Mesenchymal stem cell (in vitro differentiated cells and primary cell): Measurements from ENCODE around the gene FIS1.

ENCODE experiments used
- DNase-seq: peaks from one replicate; pipeline ENCODE4 v3.0.0-alpha.2; 2013
- H2AFZ ChIP-seq: one replicate; pipeline ENCODE4 v1.6.1; 2013; ENCODE audit warnings: low read depth, mild to moderate bottlenecking, control low read depth, inconsistent platforms, low read length, moderate library complexity
- H2AK5ac ChIP-seq: 2 replicates; pipeline ENCODE4 v1.6.1; 2013; ENCODE audit warnings: low read length, moderate library complexity, mild to moderate bottlenecking, inconsistent platforms; ENCODE audit not compliant: severe bottlenecking
- H2BK120ac ChIP-seq: one replicate; pipeline ENCODE4 v1.6.1; 2013; ENCODE audit warnings: low read depth, mild to moderate bottlenecking, inconsistent platforms, low read length, moderate library complexity
- H2BK12ac ChIP-seq, 2 experiments: one replicate each; pipeline ENCODE4 v1.6.1; 2013; ENCODE audit warnings: inconsistent platforms in 2 of 2, low read length in 2 of 2, mild to moderate bottlenecking in 2 of 2, moderate library complexity in 2 of 2, control low read depth in 1 of 2
- H2BK15ac ChIP-seq: one replicate; pipeline ENCODE4 v1.6.1; 2013; ENCODE audit warnings: mild to moderate bottlenecking, low read depth, inconsistent platforms; ENCODE audit not compliant: poor library complexity, severe bottlenecking
- H2BK5ac ChIP-seq: 2 replicates; pipeline ENCODE4 v1.6.1; 2013; ENCODE audit warnings: low read depth, mild to moderate bottlenecking, low read length, control low read depth, inconsistent platforms; ENCODE audit not compliant: poor library complexity, severe bottlenecking
- H3K14ac ChIP-seq, 2 experiments: one replicate each; pipeline ENCODE4 v1.6.1; 2013; ENCODE audit warnings: inconsistent platforms in 2 of 2, low read length in 2 of 2, control low read depth in 1 of 2, mild to moderate bottlenecking in 1 of 2, moderate library complexity in 1 of 2
- H3K18ac ChIP-seq, 2 experiments: one replicate each; pipeline ENCODE4 v1.6.1; 2013; ENCODE audit warnings: inconsistent platforms in 2 of 2, low read length in 2 of 2, control low read depth in 1 of 2, low read depth in 1 of 2, mild to moderate bottlenecking in 1 of 2
- H3K23ac ChIP-seq, 2 experiments: one replicate each; pipeline ENCODE4 v1.6.1; 2013; ENCODE audit warnings: inconsistent platforms in 2 of 2, low read length in 2 of 2, mild to moderate bottlenecking in 2 of 2, moderate library complexity in 2 of 2, control low read depth in 1 of 2
- H3K27ac ChIP-seq: 2 replicates; pipeline ENCODE4 v1.5.1; 2013; ENCODE audit warnings: mild to moderate bottlenecking, moderate library complexity, low read length, control low read depth, inconsistent platforms; ENCODE audit not compliant: poor library complexity, severe bottlenecking
- H3K27me3 ChIP-seq, 2 experiments: 2 replicates each; pipeline versions ENCODE4 v1.6.1 to v1.7.0; 2013; ENCODE audit warnings: low read length in 2 of 2, mild to moderate bottlenecking in 2 of 2, moderate library complexity in 2 of 2, control low read depth in 1 of 2, inconsistent platforms in 1 of 2; ENCODE audit not compliant: control insufficient read depth in 1 of 2, insufficient read depth in 1 of 2
- H3K36me3 ChIP-seq, 2 experiments: 2 replicates each; pipeline versions ENCODE4 v1.6.1 to v1.7.0; 2013; ENCODE audit warnings: low read length in 2 of 2, control low read depth in 1 of 2, inconsistent platforms in 1 of 2, low read depth in 1 of 2, mild to moderate bottlenecking in 1 of 2; ENCODE audit not compliant: insufficient read depth in 2 of 2, control insufficient read depth in 1 of 2
- H3K4ac ChIP-seq, 2 experiments: one replicate each; pipeline ENCODE4 v1.6.1; 2013; ENCODE audit warnings: inconsistent platforms in 2 of 2, low read length in 2 of 2, mild to moderate bottlenecking in 2 of 2, moderate library complexity in 2 of 2, control low read depth in 1 of 2, low read depth in 1 of 2
- H3K4me1 ChIP-seq: 2 replicates; pipeline ENCODE4 v1.6.1; 2013; ENCODE audit warnings: low read depth, low read length, control low read depth; ENCODE audit not compliant: control insufficient read depth, insufficient read depth
- H3K4me2 ChIP-seq: 2 replicates; pipeline ENCODE4 v1.6.1; 2013; ENCODE audit warnings: low read length, mild to moderate bottlenecking, inconsistent platforms; ENCODE audit not compliant: poor library complexity, severe bottlenecking
- H3K4me3 ChIP-seq, 2 experiments: 2 replicates each; pipeline versions ENCODE4 v1.5.1 to v1.7.0; 2013; ENCODE audit warnings: low read length in 2 of 2, mild to moderate bottlenecking in 2 of 2, control low read depth in 1 of 2, low read depth in 1 of 2; ENCODE audit not compliant: insufficient read depth in 1 of 2
- H3K79me1 ChIP-seq: replicated peaks from 2 replicates; pipeline ENCODE4 v1.6.1; 2013; ENCODE audit warnings: mild to moderate bottlenecking, control low read depth, low read length, inconsistent platforms; ENCODE audit not compliant: poor library complexity, severe bottlenecking
- H3K9ac ChIP-seq: 2 replicates; pipeline ENCODE4 v1.7.0; 2013; ENCODE audit warnings: mild to moderate bottlenecking, low read length, moderate library complexity
- H3K9me3 ChIP-seq: 2 replicates; pipeline ENCODE4 v1.7.0; 2013; ENCODE audit warnings: mild to moderate bottlenecking, low read length; ENCODE audit not compliant: control insufficient read depth
- H4K8ac ChIP-seq: one replicate; pipeline ENCODE4 v1.6.1; 2013; ENCODE audit warnings: inconsistent platforms, mild to moderate bottlenecking, low read length, moderate library complexity
- H4K91ac ChIP-seq: one replicate; pipeline ENCODE4 v1.6.1; 2013; ENCODE audit warnings: mild to moderate bottlenecking, low read length, inconsistent platforms
- WGBS: methylation state at CpG from one replicate; pipeline ENCODE4 v1.1.7; 2013; ENCODE audit warnings: mixed read lengths; 5-methylcytosine and 5-hydroxymethylcytosine counted together

The FIS1 gene

DNA sequence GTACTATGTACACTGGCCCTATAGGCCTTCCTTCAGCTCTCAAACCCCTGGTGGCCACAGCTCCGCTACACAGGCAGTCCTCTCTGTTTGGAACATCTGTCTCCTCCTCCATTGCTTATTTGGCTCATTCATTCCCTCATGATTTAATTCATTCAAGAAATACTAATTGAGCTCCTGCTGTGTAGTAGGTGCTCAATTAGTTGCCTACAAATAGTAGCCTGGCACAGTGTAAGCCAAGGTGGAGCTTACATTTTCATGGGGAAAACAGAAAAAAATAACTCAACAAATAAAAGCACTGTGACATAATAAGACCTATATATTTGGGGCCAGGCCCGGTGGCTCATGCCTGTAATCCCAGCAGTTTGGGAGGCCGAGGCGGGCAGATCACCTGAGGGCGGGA, 3.4 kb upstream of the FIS1 start:
- Histone ChIP-seq H3K27me3 (no peaks in the 10 kb centered on the region), H2AFZ (no peak overlapping the region), H3K4ac (no peak overlapping the region), H3K4me1 (peaks cover 22% of the 10 kb centered on the region), H2BK120ac (no peak overlapping the region), H3K36me3 (peaks cover 22 to 28% of the 10 kb centered on the region in 2 experiments), H3K79me1 (peaks cover 7% of the 10 kb centered on the region), H2BK12ac (no peak overlapping the region), H3K4me2 (no peak overlapping the region), H4K8ac (no peak overlapping the region), H3K23ac (no peak overlapping the region), H3K9me3 (no peaks in the 10 kb centered on the region), H4K91ac (no peak overlapping the region), H2BK15ac (no peak overlapping the region), H2BK5ac (no peak overlapping the region), H3K18ac (no peak overlapping the region), H3K14ac (no peak overlapping the region), H3K27ac (no peak overlapping the region), H2AK5ac (no peak overlapping the region), H3K4me3 (no peak overlapping the region), H3K9ac (no peak overlapping the region)
- DNase-seq: no peak
- 100% methylated on average over 5 of the region's 5 CpGs for WGBS

DNA sequence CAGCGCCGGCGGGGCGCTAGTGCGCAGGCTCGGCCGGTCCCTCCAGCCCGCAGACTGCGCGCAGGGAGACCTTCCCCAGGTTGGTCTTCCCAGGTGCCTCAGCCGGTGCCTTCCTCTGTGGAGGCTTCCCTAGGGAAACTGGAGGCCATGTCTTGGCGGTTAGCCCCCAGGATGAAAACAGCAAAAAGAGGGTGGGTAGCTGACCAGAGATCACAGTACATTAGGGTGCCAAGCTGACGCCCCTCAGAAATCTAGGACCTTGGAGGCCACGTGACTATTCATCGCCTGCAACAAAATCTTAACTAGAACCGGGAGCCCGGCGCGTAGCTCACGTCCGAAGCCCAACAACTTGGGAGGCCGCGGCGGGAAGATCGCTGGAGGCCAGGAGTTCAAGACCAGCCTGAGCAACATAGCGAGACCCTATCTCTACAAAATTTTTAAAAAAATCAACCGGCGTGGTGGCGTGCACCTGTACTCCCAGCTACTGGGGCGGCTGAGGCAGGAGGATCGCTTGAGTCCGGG, 327 bp upstream of the FIS1 start:
- Histone ChIP-seq H2AFZ (peak overlapping the region; percentile 67), H2AK5ac (no peak overlapping the region), H3K18ac (peak overlapping the region; percentile 40 to 74), H3K9ac (peak overlapping the region; percentile 97), H4K91ac (no peak overlapping the region), H4K8ac (peak overlapping the region; percentile 90), H3K79me1 (peaks cover 19% of the 10 kb centered on the region), H3K4me3 (peak overlapping the region; percentile 91 to 98), H2BK5ac (no peak overlapping the region), H2BK120ac (no peak overlapping the region), H2BK15ac (no peak overlapping the region), H3K23ac (no peak overlapping the region), H3K4ac (peak overlapping the region in 1 of 2 experiments; percentile 93), H3K9me3 (no peaks in the 10 kb centered on the region), H3K14ac (peak overlapping the region in 1 of 2 experiments; percentile 38), H2BK12ac (no peak overlapping the region), H3K27ac (peak overlapping the region; percentile 41), H3K4me2 (peak overlapping the region; percentile 89), H3K36me3 (peaks cover 27 to 41% of the 10 kb centered on the region in 2 experiments), H3K4me1 (peaks cover 14% of the 10 kb centered on the region), H3K27me3 (no peaks in the 10 kb centered on the region)
- WGBS: 58% methylated on average over 30 of the region's 32 CpGs
- no peak for DNase-seq

DNA sequence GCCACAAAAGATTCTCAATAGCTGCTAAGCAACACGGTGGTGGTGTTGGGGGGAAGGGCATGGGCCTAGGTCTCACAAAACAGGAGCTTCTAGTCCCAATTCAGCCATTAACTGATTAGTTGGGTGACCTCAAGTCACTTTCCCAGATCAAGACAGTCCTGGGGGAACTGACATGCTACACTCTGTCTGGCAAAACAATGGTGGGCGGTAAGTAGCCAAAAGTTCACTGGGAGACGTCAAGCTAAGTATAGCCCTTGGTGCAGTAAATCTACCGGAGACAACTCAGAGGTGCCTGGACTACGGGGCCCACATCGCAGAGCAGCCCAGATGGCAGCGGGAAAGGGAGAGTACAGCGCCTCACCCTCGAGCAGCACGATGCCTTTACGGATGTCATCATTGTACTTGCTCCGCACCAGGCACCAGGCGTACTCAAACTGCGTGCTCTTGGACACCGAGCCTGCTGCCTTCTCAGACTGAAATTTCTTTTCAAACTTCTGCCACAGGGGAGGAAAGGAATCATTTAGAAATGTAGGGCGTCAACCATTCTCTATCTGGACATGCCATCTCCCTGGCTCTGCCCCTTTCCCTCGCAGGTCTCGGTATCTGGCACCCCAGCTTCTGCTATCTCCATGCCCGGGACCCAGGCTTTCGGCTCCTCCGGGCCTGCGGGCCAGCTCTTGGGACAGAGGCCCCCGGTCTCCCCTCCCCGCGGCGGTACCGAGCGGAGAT, 1.1 kb downstream of the FIS1 start:
- Histone ChIP-seq H3K4me2 (peak overlapping the region; percentile 75), H3K18ac (peak overlapping the region in 1 of 2 experiments; percentile 45), H3K23ac (no peak overlapping the region), H4K8ac (peak overlapping the region; percentile 75), H3K27me3 (no peaks in the 10 kb centered on the region), H3K9ac (peak overlapping the region; percentile 97), H3K27ac (peak overlapping the region; percentile 61), H3K36me3 (peaks cover 26 to 48% of the 10 kb centered on the region in 2 experiments), H3K14ac (peak overlapping the region; percentile 1 to 5), H2BK12ac (no peak overlapping the region), H3K4me3 (peak overlapping the region; percentile 91 to 98), H3K9me3 (no peaks in the 10 kb centered on the region), H3K79me1 (peaks cover 25% of the 10 kb centered on the region), H2AFZ (no peak overlapping the region), H2AK5ac (peak overlapping the region; percentile 49), H3K4ac (peak overlapping the region in 1 of 2 experiments; percentile 22), H2BK120ac (no peak overlapping the region), H2BK15ac (no peak overlapping the region), H3K4me1 (peaks cover 25% of the 10 kb centered on the region), H4K91ac (peak overlapping the region; percentile 22), H2BK5ac (no peak overlapping the region)
- WGBS: 35% methylated on average over 25 of the region's 28 CpGs
- peak; percentile 56 for DNase-seq

DNA sequence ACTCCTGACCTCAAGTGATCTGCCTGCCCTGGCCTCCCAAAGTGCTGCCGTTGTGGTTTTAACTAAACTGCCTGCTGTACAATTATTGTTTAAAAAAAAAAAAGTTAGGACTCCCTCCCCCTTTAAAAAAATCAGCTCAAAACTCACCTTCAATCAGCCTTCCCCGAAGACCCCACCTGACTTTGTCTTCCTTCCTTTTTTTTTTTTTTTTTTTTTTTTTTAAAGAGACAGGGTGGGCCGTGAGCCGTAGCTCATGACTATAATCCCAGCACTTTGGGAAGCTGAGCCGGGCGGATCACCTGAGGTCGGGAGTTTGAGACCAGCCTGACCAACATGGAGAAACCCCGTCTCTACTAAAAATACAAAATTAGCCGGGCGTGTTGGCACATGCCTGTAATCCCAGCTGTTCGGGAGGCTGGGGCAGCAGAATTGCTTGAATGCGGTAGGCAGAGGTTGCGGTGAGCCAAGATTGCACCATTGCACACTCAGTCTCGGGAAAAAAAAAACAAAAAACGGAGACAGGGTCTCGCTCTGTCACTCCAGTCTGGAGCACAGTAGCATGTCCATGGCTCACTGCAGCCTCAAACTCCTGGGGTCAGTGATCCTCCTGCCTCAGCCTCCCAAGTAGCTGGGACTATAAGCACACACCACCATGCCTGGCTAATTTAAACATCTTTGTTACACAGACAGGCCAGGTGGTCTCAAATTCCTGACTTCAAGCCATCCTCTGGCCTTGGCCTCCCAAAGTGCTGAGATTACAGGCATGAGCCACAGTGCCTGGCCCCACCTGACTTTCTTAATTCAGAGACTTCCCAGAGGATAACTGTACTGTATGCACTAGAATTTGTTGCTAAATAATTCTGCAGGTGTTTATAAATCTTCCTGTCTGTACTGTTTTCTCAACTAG, 3.2 kb downstream of the FIS1 start:
- Histone ChIP-seq H2BK15ac (no peak overlapping the region), H3K4me2 (no peak overlapping the region), H4K8ac (no peak overlapping the region), H2BK12ac (no peak overlapping the region), H3K27ac (no peak overlapping the region), H3K4me1 (peaks cover 41% of the 10 kb centered on the region), H3K9ac (peak overlapping the region; percentile 36), H3K9me3 (no peaks in the 10 kb centered on the region), H3K79me1 (peaks cover 23% of the 10 kb centered on the region), H2AFZ (no peak overlapping the region), H3K36me3 (peaks cover 21 to 58% of the 10 kb centered on the region in 2 experiments), H2AK5ac (no peak overlapping the region), H3K23ac (no peak overlapping the region), H2BK5ac (no peak overlapping the region), H3K4ac (no peak overlapping the region), H2BK120ac (no peak overlapping the region), H4K91ac (no peak overlapping the region), H3K14ac (no peak overlapping the region), H3K27me3 (no peaks in the 10 kb centered on the region), H3K18ac (no peak overlapping the region), H3K4me3 (no peak overlapping the region)
- no peak for DNase-seq
- 96% methylated on average over 15 of the region's 16 CpGs for WGBS
